ENCODE results near the gene EHBP1L1. TPM values are rescaled to one million over a fixed set of nuclear protein-coding genes. Genes with fewer than 3 reads are reported as not detected.

EHBP1L1 gene
- total and polyA plus RNA-seq, 2 of the 8 experiments (the other 6 are each of a cell fraction or from before 2014, with no cell fraction given): 4.3 to 6.6 TPM

GRCh38 chr11:65611758-65612603, 36.1 kb downstream of the EHBP1L1 start:
- Histone ChIP-seq H3K56ac (replicated peaks; ENCODE audit: insufficient read length, low read depth, low read length) (no peak overlapping the region), H3K18ac (ENCODE audit: extremely low read depth, low read length) (no peak overlapping the region), H3K9me3 (ENCODE audit: insufficient read depth in 2 of 2, low read depth in 1 of 2, low read length in 1 of 2) (no peaks in the 10 kb centered on the region), H3K23ac (ENCODE audit: insufficient read length) (no peak overlapping the region), H3K79me2 (ENCODE audit: control insufficient read depth in 1 of 2, insufficient read depth in 2 of 2, low read length in 2 of 2) (peaks cover 11 to 20% of the 10 kb centered on the region in 2 experiments), H4K91ac (replicated peaks; ENCODE audit: insufficient read length, low read length) (no peak overlapping the region), H3K4me1 (replicated peaks in 1 of 4; ENCODE audit: control insufficient read depth in 3 of 4, insufficient read depth in 4 of 4, low read length in 3 of 4) (peaks cover 0 to 29% (median 15%) of the 10 kb centered on the region in 4 experiments; a peak in 5 of 7 replicates), H2BK12ac (ENCODE audit: low read depth, low read length) (0 out of 2 replicates have a peak overlapping the region, but pooled peaks have one; percentile 50), H2AK5ac (ENCODE audit: low read depth, low read length) (no peak overlapping the region), H2BK5ac (ENCODE audit: low read depth, low read length) (no peak overlapping the region; the same call in 1 of the 2 replicates), H2AFZ (ENCODE audit: low read length) (no peak overlapping the region), H3K23me2 (ENCODE audit: low read depth, low read length) (peaks cover 23% of the 10 kb centered on the region), H3K4me2 (ENCODE audit: insufficient read depth in 1 of 2, low read depth in 2 of 2, low read length in 2 of 2) (peak overlapping the region in 1 of 2 experiments; percentile 87; a peak in 1 of 4 replicates), H2BK20ac (ENCODE audit: low read length) (no peak overlapping the region), H4K8ac (ENCODE audit: extremely low read depth, insufficient read depth, low read length) (no peak overlapping the region), H4K20me1 (replicated peaks in 1 of 2; ENCODE audit: control insufficient read depth in 1 of 2, insufficient read depth in 2 of 2, low read length in 2 of 2) (peaks cover 3 to 24% of the 10 kb centered on the region in 2 experiments), H3K9ac (replicated peaks in 1 of 4; ENCODE audit: extremely low read depth in 1 of 4, low read depth in 3 of 4, low read length in 3 of 4) (no peak overlapping the region), H3K79me1 (ENCODE audit: low read depth, low read length) (peaks cover 28% of the 10 kb centered on the region), H3K36me3 (ENCODE audit: control insufficient read depth in 2 of 4, insufficient read depth in 4 of 4, low read length in 3 of 4) (no peaks in the 10 kb centered on the region), H4K5ac (ENCODE audit: insufficient read length, low read depth, low read length) (no peak overlapping the region), H2BK15ac (ENCODE audit: low read length) (no peak overlapping the region), H3K4me3 (ENCODE audit: extremely low read depth in 1 of 4, insufficient read depth in 2 of 4, low read depth in 3 of 4, low read length in 4 of 4) (0 out of 8 replicates have a peak overlapping the region, but pooled peaks of 1 of the 4 experiments have one; percentile 88), H3K14ac (ENCODE audit: insufficient read length) (no peak overlapping the region), H3K4ac (replicated peaks; ENCODE audit: insufficient read length, low read depth, low read length) (no peak overlapping the region), H2BK120ac (replicated peaks; ENCODE audit: low read depth, low read length) (no peak overlapping the region), H3K27ac (ENCODE audit: low read depth, low read length) (no peak overlapping the region), H3K27me3 (replicated peaks in 1 of 4; ENCODE audit: control insufficient read depth in 3 of 4, extremely low read depth in 1 of 4, insufficient read depth in 3 of 4, low read length in 3 of 4) (no peaks in the 10 kb centered on the region; a peak in 1 of 7 replicates)
- ChIA-PET CTCF (ENCODE audit: partially characterized antibody) (interaction anchor here (0.7 to 14.8 kb wide), 6 partner anchors 8 to 70 kb away, joined by 3 to 227 read pairs (median 8); partner anchors contain the start of gene KCNK7), POLR2A (ENCODE audit: partially characterized antibody) (interaction anchor here (1.0 to 4.4 kb wide), 5 partner anchors 11 to 189 kb away, joined by 3 to 41 read pairs (median 5); partner anchors contain the start of genes KCNK7 and NEAT1)
- FAIRE-seq: no peak
- WGBS, 2 experiments (ENCODE audit: extremely low coverage in 1 of 2, insufficient coverage in 1 of 2, insufficient read length in 1 of 2, insufficient replicate concordance in 2 of 2, low coverage in 1 of 2, low lambda C conversion rate in 2 of 2, missing lambda C conversion rate in 1 of 2): 85% methylated on average over 12 of the region's 12 CpGs; no CpG with 5 or more reads in 1 of the 2 experiments
- no peak for DNase-seq (ENCODE audit: low read depth in 1 of 2, low spot score in 2 of 2)
- no peak for TF ChIP-seq POLR2A (IDR thresholded peaks at IDR 0.05; ENCODE audit: control extremely low read depth in 1 of 2, low read depth in 2 of 2, low read length in 2 of 2)
- no peak for TF ChIP-seq BACH1 (IDR thresholded peaks at IDR 0.05; ENCODE audit: low read length)
- TF ChIP-seq ATF3 (IDR thresholded peaks at IDR 0.05; ENCODE audit: insufficient read depth, low read depth, low read length): no peak
- TF ChIP-seq EGR1 (IDR thresholded peaks at IDR 0.05; ENCODE audit: borderline replicate concordance, low read depth, low read length): no peak
- no peak for TF ChIP-seq SIN3A (conservative IDR thresholded peaks at IDR 0.05 in 1 of 2, IDR thresholded peaks at IDR 0.05 in 1 of 2; ENCODE audit: low read depth in 1 of 2, low read length in 2 of 2)
- no peak for TF ChIP-seq EZH2 (IDR thresholded peaks at IDR 0.05; ENCODE audit: low read depth, low read length, severe bottlenecking)
- no peak for TF ChIP-seq ZNF274 (IDR thresholded peaks at IDR 0.05; ENCODE audit: borderline replicate concordance, extremely low read depth, low read length)
- no peak for TF ChIP-seq SP4 (IDR thresholded peaks at IDR 0.05; ENCODE audit: low read length)
